Mononuclear cell (primary cell): ENCODE data around the gene PLCG1. TPM values are rescaled to one million over a fixed set of nuclear protein-coding genes. Genes with fewer than 3 reads are reported as not detected.

ENCODE experiments used
- H3K27me3 ChIP-seq: 2 replicates; pipeline ENCODE4 v1.6.0; 2011; ENCODE audit warnings: low read length, control low read depth; ENCODE audit not compliant: insufficient read depth
- H3K4me1 ChIP-seq: 2 replicates; pipeline ENCODE4 v1.5.1; 2011; ENCODE audit warnings: mild to moderate bottlenecking, low read length, control low read depth; ENCODE audit not compliant: insufficient read depth
- H3K4me3 ChIP-seq: 2 replicates; pipeline ENCODE4 v1.5.1; 2011; ENCODE audit warnings: mild to moderate bottlenecking, low read length, moderate library complexity
- H3K9me3 ChIP-seq: 2 replicates; pipeline ENCODE4 v1.5.1; 2011; ENCODE audit warnings: low read depth, mild to moderate bottlenecking, control low read depth, low read length
- total RNA-seq: library from RNA; depleted of rRNA; stranded (reverse); fragments of >200 nt; gene quantifications from one replicate; pipeline ENCODE4 v1.2.3, GENCODE V29; 2012

The PLCG1 gene
- total RNA-seq, 1 donor, result 115 TPM

GRCh38 chr20:41147767-41148191 lies 10.4 kb downstream of the PLCG1 start:
- no peak overlapping the region for H3K4me3 ChIP-seq
- H3K9me3 ChIP-seq, result no peaks in the 10 kb centered on the region
- peaks cover 93% of the 10 kb centered on the region for H3K4me1 ChIP-seq
- H3K27me3 ChIP-seq, result no peaks in the 10 kb centered on the region

- H3K9me3 ChIP-seq, result no peaks in the 10 kb centered on the region
- H3K4me3 ChIP-seq, result no peak overlapping the region
- H3K27me3 ChIP-seq, result no peaks in the 10 kb centered on the region
- H3K4me1 ChIP-seq, result peaks cover 92% of the 10 kb centered on the region
Measured at GRCh38 chr20:41148942-41149341, 11.6 kb downstream of the PLCG1 start.

- Histone ChIP-seq H3K27me3 (no peaks in the 10 kb centered on the region), H3K4me3 (no peak overlapping the region), H3K9me3 (no peaks in the 10 kb centered on the region), H3K4me1 (peaks cover 92% of the 10 kb centered on the region)
Measured at GRCh38 chr20:41150664-41151063, 13.3 kb downstream of the PLCG1 start.

- Histone ChIP-seq H3K4me3 (no peak overlapping the region), H3K4me1 (peaks cover 92% of the 10 kb centered on the region), H3K27me3 (no peaks in the 10 kb centered on the region), H3K9me3 (no peaks in the 10 kb centered on the region)
Measured at GRCh38 chr20:41151134-41151869, 14.0 kb downstream of the PLCG1 start.

GRCh38 chr20:41152108-41152757 lies 14.9 kb downstream of the PLCG1 start:
- Histone ChIP-seq H3K4me1 (peaks cover 92% of the 10 kb centered on the region), H3K27me3 (no peaks in the 10 kb centered on the region), H3K9me3 (no peaks in the 10 kb centered on the region), H3K4me3 (no peak overlapping the region)

GRCh38 chr20:41154436-41155176 lies 17.3 kb downstream of the PLCG1 start:
- Histone ChIP-seq H3K4me3 (no peak overlapping the region), H3K9me3 (no peaks in the 10 kb centered on the region), H3K27me3 (no peaks in the 10 kb centered on the region), H3K4me1 (peaks cover 94% of the 10 kb centered on the region)

- Histone ChIP-seq H3K9me3 (no peaks in the 10 kb centered on the region), H3K27me3 (no peaks in the 10 kb centered on the region), H3K4me1 (peaks cover 94% of the 10 kb centered on the region), H3K4me3 (no peak overlapping the region)
Measured at GRCh38 chr20:41155261-41155660, 17.9 kb downstream of the PLCG1 start.

- Histone ChIP-seq H3K27me3 (no peaks in the 10 kb centered on the region), H3K9me3 (no peaks in the 10 kb centered on the region), H3K4me3 (no peak overlapping the region), H3K4me1 (peaks cover 82% of the 10 kb centered on the region)
Measured at GRCh38 chr20:41158082-41158625, 20.8 kb downstream of the PLCG1 start.

- Histone ChIP-seq H3K4me3 (no peak overlapping the region), H3K9me3 (no peaks in the 10 kb centered on the region), H3K4me1 (peaks cover 68% of the 10 kb centered on the region), H3K27me3 (no peaks in the 10 kb centered on the region)
Measured at GRCh38 chr20:41159547-41159946, 22.2 kb downstream of the PLCG1 start.

- Histone ChIP-seq H3K4me1 (peaks cover 56% of the 10 kb centered on the region), H3K4me3 (no peak overlapping the region), H3K9me3 (no peaks in the 10 kb centered on the region), H3K27me3 (no peaks in the 10 kb centered on the region)
Measured at GRCh38 chr20:41160686-41161085, 23.3 kb downstream of the PLCG1 start.

- peaks cover 44% of the 10 kb centered on the region for H3K4me1 ChIP-seq
- no peaks in the 10 kb centered on the region for H3K27me3 ChIP-seq
- H3K4me3 ChIP-seq, result no peak overlapping the region
- no peaks in the 10 kb centered on the region for H3K9me3 ChIP-seq
Measured at GRCh38 chr20:41161886-41162285, 24.5 kb downstream of the PLCG1 start.

- no peaks in the 10 kb centered on the region for H3K9me3 ChIP-seq
- H3K4me1 ChIP-seq, result peaks cover 39% of the 10 kb centered on the region
- no peaks in the 10 kb centered on the region for H3K27me3 ChIP-seq
- no peak overlapping the region for H3K4me3 ChIP-seq
Measured at GRCh38 chr20:41162396-41162795, 25.1 kb downstream of the PLCG1 start.

GRCh38 chr20:41163821-41164220 lies 26.5 kb downstream of the PLCG1 start:
- H3K4me1 ChIP-seq, result peaks cover 32% of the 10 kb centered on the region
- H3K4me3 ChIP-seq, result no peak overlapping the region
- H3K27me3 ChIP-seq, result no peaks in the 10 kb centered on the region
- no peaks in the 10 kb centered on the region for H3K9me3 ChIP-seq

GRCh38 chr20:41165001-41165882 lies 27.9 kb downstream of the PLCG1 start:
- Histone ChIP-seq H3K9me3 (no peaks in the 10 kb centered on the region), H3K4me3 (no peak overlapping the region), H3K4me1 (peaks cover 18% of the 10 kb centered on the region), H3K27me3 (no peaks in the 10 kb centered on the region)
